ENCODE measurements around the gene PCDHB8.
A peak's percentile ranks its signal among the peaks of the same experiment; 100 is the strongest.

DNA sequence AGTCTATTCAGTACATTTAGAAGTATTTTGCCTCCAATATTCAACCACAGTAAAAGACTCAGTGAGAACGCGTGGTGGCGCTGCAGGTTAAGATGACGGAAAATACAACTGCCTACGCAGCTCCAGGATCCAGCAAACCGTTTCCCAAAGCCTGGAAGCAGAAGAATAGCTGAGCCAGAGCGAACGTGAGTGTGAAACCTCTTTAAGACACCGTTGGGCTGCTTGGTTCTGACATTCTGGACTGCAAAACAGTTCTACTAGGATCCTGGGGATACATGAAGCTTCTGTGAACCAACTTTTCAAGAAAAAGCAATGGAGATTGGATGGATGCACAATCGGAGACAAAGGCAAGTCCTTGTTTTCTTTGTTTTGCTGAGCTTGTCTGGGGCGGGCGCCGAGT lies 4.7 kb downstream of the PCDHB8 start, which contains the start of gene PCDHB16:
- TF ChIP-seq, protein P1, sequence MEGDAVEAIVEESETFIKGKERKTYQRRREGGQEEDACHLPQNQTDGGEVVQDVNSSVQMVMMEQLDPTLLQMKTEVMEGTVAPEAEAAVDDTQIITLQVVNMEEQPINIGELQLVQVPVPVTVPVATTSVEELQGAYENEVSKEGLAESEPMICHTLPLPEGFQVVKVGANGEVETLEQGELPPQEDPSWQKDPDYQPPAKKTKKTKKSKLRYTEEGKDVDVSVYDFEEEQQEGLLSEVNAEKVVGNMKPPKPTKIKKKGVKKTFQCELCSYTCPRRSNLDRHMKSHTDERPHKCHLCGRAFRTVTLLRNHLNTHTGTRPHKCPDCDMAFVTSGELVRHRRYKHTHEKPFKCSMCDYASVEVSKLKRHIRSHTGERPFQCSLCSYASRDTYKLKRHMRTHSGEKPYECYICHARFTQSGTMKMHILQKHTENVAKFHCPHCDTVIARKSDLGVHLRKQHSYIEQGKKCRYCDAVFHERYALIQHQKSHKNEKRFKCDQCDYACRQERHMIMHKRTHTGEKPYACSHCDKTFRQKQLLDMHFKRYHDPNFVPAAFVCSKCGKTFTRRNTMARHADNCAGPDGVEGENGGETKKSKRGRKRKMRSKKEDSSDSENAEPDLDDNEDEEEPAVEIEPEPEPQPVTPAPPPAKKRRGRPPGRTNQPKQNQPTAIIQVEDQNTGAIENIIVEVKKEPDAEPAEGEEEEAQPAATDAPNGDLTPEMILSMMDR (conservative IDR thresholded peaks at IDR 0.05 in 1 of 2, IDR thresholded peaks at IDR 0.05 in 1 of 2; ENCODE audit: extremely low read depth in 1 of 2, insufficient read depth in 1 of 2, low read depth in 1 of 2, low read length in 2 of 2), result peak; percentile 27 to 48
- TF ChIP-seq EZH2 (IDR thresholded peaks at IDR 0.05; ENCODE audit: borderline replicate concordance, low read length), result no peak
